WERI-Rb-1 (cell line): ENCODE data around the gene EXOC5.

Experiments
- DNase-seq: peaks from one replicate; pipeline ENCODE4 v3.0.0-alpha.2; 2020
- H3K27ac ChIP-seq: fragments of 250-450 bp; sonication (Bioruptor Pico); 2 replicates; pipeline ENCODE4 v1.5.1; 2020; ENCODE audit warnings: mild to moderate bottlenecking, moderate library complexity
- H3K27me3 ChIP-seq: fragments of 250-450 bp; sonication (Bioruptor Pico); 2 replicates; pipeline ENCODE4 v1.5.1; 2021; ENCODE audit warnings: mild to moderate bottlenecking, low read depth, moderate library complexity; ENCODE audit not compliant: insufficient read depth, severe bottlenecking
- H3K36me3 ChIP-seq: fragments of 250-450 bp; sonication (Bioruptor Pico); 2 replicates; pipeline ENCODE4 v1.5.1; 2020; ENCODE audit warnings: mild to moderate bottlenecking, moderate library complexity
- H3K4me3 ChIP-seq: 2 replicates; pipeline ENCODE4 v1.5.1; 2011; ENCODE audit warnings: low read depth, mild to moderate bottlenecking, control low read depth, low read length
- H3K9me3 ChIP-seq: fragments of 250-450 bp; sonication (Bioruptor Pico); 2 replicates; pipeline ENCODE4 v1.5.1; 2021; ENCODE audit warnings: mild to moderate bottlenecking, moderate library complexity; ENCODE audit not compliant: severe bottlenecking
- CTCF ChIP-seq: IDR thresholded peaks from 2 replicates; pipeline ENCODE4 v1.5.1; 2011; ENCODE audit warnings: low read depth, mild to moderate bottlenecking, control low read depth, inconsistent platforms, low read length

The EXOC5 gene

DNA sequence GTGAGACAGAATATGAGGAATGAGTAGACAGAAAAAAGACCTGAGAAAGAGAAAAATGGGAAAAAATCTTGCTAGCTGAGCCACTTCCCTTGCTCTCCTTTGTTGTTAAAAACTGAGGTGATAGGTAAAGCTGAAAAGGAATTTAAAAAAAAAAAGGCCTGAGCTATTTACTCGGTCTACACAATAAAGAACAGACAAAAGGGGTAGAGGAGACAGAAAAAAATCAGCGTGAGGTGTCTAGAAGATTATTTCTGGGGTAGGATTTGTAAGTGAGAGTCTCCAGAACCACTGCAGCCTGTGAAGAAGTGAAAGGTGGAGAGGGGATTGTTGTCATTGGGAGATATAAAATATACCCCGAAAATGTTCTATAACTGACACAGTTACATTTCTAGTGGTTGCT, 98.8 kb downstream of the EXOC5 start:
- Histone ChIP-seq H3K9me3 (no peaks in the 10 kb centered on the region), H3K27ac (no peak overlapping the region), H3K27me3 (no peaks in the 10 kb centered on the region), H3K4me3 (no peak overlapping the region), H3K36me3 (no peaks in the 10 kb centered on the region)
- no peak for TF ChIP-seq CTCF
- DNase-seq, result no peak

DNA sequence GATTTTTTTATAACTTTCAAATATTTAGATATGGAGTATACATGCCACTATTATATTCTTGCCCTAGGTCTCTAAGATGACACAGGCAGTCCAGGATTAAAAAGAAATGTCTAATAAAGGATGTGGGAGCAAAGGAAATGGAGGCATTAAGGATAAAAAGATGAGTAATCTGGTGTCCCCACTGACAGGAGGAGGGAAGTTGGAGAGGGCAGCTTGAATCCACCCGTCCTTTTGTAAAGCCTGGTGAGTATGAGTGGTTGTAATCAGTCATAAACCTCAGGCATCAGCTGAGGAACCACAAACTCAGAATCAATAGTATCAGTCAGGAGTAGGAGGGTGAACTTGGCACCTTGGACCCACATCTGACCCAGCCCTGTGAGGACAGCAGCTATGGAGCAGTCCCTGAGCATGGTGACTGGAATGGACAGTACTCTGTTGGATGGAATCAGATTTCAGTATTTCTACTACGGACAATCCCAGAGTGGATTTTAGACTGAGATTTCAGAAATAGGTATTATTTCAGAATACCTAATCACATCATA, 100.5 kb downstream of the EXOC5 start:
- no peak overlapping the region for H3K27ac ChIP-seq
- H3K9me3 ChIP-seq, result no peaks in the 10 kb centered on the region
- no peaks in the 10 kb centered on the region for H3K27me3 ChIP-seq
- no peak for DNase-seq
- TF ChIP-seq CTCF, result no peak
- no peak overlapping the region for H3K4me3 ChIP-seq
- no peaks in the 10 kb centered on the region for H3K36me3 ChIP-seq

- DNase-seq, result no peak
- H3K27ac ChIP-seq, result no peak overlapping the region
- TF ChIP-seq CTCF, result no peak
Measured at GRCh38 chr14:57161583-57162234, 107.0 kb downstream of the EXOC5 start.

GRCh38 chr14:57160333-57160732, 108.4 kb downstream of the EXOC5 start:
- DNase-seq, result no peak
- no peaks in the 10 kb centered on the region for H3K27me3 ChIP-seq
- no peak overlapping the region for H3K4me3 ChIP-seq
- H3K36me3 ChIP-seq, result no peaks in the 10 kb centered on the region
- no peak overlapping the region for H3K27ac ChIP-seq
- no peaks in the 10 kb centered on the region for H3K9me3 ChIP-seq
- no peak for TF ChIP-seq CTCF

More at GRCh38 chr14:57161583-57162234, 107.0 kb downstream of the EXOC5 start:
- Histone ChIP-seq H3K4me3 (no peak overlapping the region), H3K9me3 (no peaks in the 10 kb centered on the region), H3K36me3 (no peaks in the 10 kb centered on the region), H3K27me3 (no peaks in the 10 kb centered on the region)

- no peak for DNase-seq
- H3K27me3 ChIP-seq, result no peaks in the 10 kb centered on the region
- H3K9me3 ChIP-seq, result no peaks in the 10 kb centered on the region
- no peak overlapping the region for H3K4me3 ChIP-seq
- no peak for TF ChIP-seq CTCF
- no peak overlapping the region for H3K27ac ChIP-seq
- no peaks in the 10 kb centered on the region for H3K36me3 ChIP-seq
Measured at GRCh38 chr14:57153286-57153685, 115.4 kb downstream of the EXOC5 start.
